ENCODE data around the gene PAFAH1B1. TPM values are rescaled to one million over a fixed set of nuclear protein-coding genes. Genes with fewer than 3 reads are reported as not detected.

PAFAH1B1 gene
- total RNA-seq, 1 donor from 2014 or later, result 96.6 TPM

DNA sequence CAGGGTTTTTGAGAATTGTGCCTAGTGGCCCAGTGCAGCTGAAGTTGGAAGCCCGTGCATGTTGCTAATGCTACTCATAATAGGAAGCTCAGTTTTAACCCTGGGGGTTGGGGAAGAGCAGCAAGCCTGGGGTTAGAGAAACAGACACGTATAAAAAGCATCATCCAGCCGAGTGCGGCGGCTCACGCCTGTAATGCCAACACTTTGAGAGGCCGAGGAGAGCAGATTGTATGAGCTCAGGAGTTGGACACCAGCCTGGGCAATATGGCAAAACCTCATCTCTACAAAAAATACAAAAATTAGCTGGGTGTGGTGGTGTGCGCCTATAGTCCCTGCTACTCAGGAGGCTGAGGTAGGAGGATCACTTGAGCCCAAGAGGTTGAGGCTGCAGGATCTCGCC lies 120.4 kb downstream of the PAFAH1B1 start:
- Histone ChIP-seq H3K27me3 (ENCODE audit: control insufficient read depth in 3 of 3, insufficient read depth in 3 of 3, low read length in 3 of 3) (no peaks in the 10 kb centered on the region), H3K36me3 (ENCODE audit: control insufficient read depth in 3 of 3, insufficient read depth in 3 of 3, low read length in 3 of 3) (peaks cover 0 to 5% (median 2%) of the 10 kb centered on the region in 3 donors), H3K4me3 (ENCODE audit: low read length in 3 of 3) (peak overlapping the region in 2 of 3 donors; percentile 18 to 28), H3K4me1 (ENCODE audit: control insufficient read depth in 3 of 3, insufficient read depth in 3 of 3, low read length in 3 of 3) (peaks cover 29 to 33% (median 29%) of the 10 kb centered on the region in 3 donors), H3K27ac (ENCODE audit: low read depth, low read length) (no peak overlapping the region), H3K9me3 (ENCODE audit: control insufficient read depth in 3 of 3, low read length in 3 of 3) (no peaks in the 10 kb centered on the region), H3K9ac (ENCODE audit: low read depth in 1 of 3, low read length in 3 of 3) (no peak overlapping the region)

DNA sequence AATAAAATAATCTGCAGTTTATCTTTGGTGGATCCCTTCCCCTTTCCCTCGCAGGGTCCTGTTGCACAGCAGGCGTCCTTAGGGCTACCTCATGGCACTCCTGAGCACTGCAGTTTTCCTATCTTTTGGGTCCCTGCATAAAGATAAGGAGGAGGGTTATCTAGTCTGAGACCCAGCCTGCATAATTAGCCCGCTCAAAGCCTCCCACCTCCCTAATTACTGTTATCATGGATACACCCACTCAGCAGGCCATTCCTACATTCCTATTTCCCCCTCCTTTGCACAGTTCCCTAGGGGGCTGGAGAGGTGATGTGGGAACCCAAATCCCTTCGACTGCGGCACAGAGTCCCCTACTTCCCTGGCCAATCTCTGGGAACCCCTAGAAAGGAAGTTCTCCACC lies 123.2 kb downstream of the PAFAH1B1 start:
- H3K4me3 ChIP-seq (ENCODE audit: low read length in 3 of 3), result no peak overlapping the region
- H3K4me1 ChIP-seq (ENCODE audit: control insufficient read depth in 3 of 3, insufficient read depth in 3 of 3, low read length in 3 of 3), result peaks cover 8 to 11% (median 9%) of the 10 kb centered on the region in 3 donors
- H3K27me3 ChIP-seq (ENCODE audit: control insufficient read depth in 3 of 3, insufficient read depth in 3 of 3, low read length in 3 of 3), result no peaks in the 10 kb centered on the region
- H3K9me3 ChIP-seq (ENCODE audit: control insufficient read depth in 3 of 3, low read length in 3 of 3), result no peaks in the 10 kb centered on the region
- H3K9ac ChIP-seq (ENCODE audit: low read depth in 1 of 3, low read length in 3 of 3), result no peak overlapping the region
- H3K27ac ChIP-seq (ENCODE audit: low read depth, low read length), result no peak overlapping the region
- H3K36me3 ChIP-seq (ENCODE audit: control insufficient read depth in 3 of 3, insufficient read depth in 3 of 3, low read length in 3 of 3), result peaks cover 3 to 6% (median 5%) of the 10 kb centered on the region in 3 donors

DNA sequence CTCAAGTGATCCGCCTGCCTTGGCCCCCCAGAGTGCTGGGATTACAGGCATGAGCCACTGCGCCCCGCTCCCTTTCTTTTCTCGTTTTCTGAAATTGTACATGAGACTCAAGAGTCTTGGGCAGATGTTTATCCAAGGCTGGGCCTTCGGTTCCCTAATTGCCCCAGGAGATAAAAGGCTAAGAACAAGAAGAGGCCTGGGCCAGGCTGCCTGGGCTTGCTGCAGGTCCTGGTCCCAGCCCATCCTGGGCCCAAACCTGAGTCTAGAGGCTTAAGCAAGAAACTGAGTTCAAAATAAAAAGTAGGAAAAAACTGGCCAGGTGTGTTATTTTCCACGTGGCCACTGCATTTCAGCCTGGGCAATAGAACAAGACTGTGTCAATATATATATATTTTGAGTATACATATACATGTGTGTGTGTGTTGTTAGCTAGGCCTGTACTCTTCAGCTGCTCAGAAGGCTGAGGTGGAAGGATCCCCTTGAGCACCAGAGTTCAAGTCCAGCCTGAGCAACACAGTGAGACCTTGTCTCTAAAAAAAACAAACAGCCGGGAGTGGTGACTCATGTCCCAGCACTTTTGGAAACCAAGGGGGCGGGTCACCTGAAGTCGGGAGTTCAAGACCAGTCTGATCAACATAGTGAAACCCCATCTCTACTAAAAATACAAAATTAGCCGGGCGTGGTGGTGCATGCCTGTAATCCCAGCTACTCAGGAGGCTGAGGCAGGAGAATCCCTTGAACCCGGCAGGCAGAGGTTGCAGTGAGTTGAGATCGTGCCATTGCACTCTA lies 124.9 kb downstream of the PAFAH1B1 start:
- Histone ChIP-seq H3K9ac (ENCODE audit: low read depth in 1 of 3, low read length in 3 of 3) (no peak overlapping the region), H3K27me3 (ENCODE audit: control insufficient read depth in 3 of 3, insufficient read depth in 3 of 3, low read length in 3 of 3) (peaks cover 0 to 6% (median 6%) of the 10 kb centered on the region in 3 donors), H3K4me3 (ENCODE audit: low read length in 3 of 3) (no peak overlapping the region), H3K4me1 (ENCODE audit: control insufficient read depth in 3 of 3, insufficient read depth in 3 of 3, low read length in 3 of 3) (peaks cover 0 to under 1% (median 0%) of the 10 kb centered on the region in 3 donors), H3K36me3 (ENCODE audit: control insufficient read depth in 3 of 3, insufficient read depth in 3 of 3, low read length in 3 of 3) (peaks cover 3 to 6% (median 5%) of the 10 kb centered on the region in 3 donors), H3K9me3 (ENCODE audit: control insufficient read depth in 3 of 3, low read length in 3 of 3) (no peaks in the 10 kb centered on the region), H3K27ac (ENCODE audit: low read depth, low read length) (no peak overlapping the region)

DNA sequence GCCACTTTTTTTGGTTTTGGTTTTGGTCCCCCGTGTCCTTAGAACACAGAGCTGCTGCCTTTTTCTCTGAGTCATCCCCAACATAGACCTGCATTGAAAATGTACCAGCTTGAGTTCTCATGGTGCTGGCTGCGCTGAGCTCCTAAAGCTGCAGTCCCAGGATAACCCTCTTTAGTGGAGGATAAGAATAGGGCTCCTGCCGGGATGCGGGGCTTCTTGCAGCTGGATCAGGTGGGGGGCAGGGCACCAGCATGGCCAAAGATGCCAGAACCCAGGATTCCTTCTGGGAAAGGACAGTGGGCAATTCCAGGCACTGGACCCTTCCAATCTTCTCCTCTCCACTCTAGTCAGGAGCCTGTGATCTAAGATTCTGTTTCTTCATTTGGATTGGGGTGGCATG lies 126.4 kb downstream of the PAFAH1B1 start:
- H3K9me3 ChIP-seq (ENCODE audit: control insufficient read depth in 3 of 3, low read length in 3 of 3), result no peaks in the 10 kb centered on the region
- peaks cover 0 to 9% (median 6%) of the 10 kb centered on the region in 3 donors for H3K27me3 ChIP-seq (ENCODE audit: control insufficient read depth in 3 of 3, insufficient read depth in 3 of 3, low read length in 3 of 3)
- H3K36me3 ChIP-seq (ENCODE audit: control insufficient read depth in 3 of 3, insufficient read depth in 3 of 3, low read length in 3 of 3), result peaks cover 3 to 6% (median 5%) of the 10 kb centered on the region in 3 donors
- no peak overlapping the region for H3K4me3 ChIP-seq (ENCODE audit: low read length in 3 of 3)
- H3K9ac ChIP-seq (ENCODE audit: low read depth in 1 of 3, low read length in 3 of 3), result no peak overlapping the region
- H3K27ac ChIP-seq (ENCODE audit: low read depth, low read length), result no peak overlapping the region
- peaks cover 1 to 4% (median 2%) of the 10 kb centered on the region in 3 donors for H3K4me1 ChIP-seq (ENCODE audit: control insufficient read depth in 3 of 3, insufficient read depth in 3 of 3, low read length in 3 of 3)

DNA sequence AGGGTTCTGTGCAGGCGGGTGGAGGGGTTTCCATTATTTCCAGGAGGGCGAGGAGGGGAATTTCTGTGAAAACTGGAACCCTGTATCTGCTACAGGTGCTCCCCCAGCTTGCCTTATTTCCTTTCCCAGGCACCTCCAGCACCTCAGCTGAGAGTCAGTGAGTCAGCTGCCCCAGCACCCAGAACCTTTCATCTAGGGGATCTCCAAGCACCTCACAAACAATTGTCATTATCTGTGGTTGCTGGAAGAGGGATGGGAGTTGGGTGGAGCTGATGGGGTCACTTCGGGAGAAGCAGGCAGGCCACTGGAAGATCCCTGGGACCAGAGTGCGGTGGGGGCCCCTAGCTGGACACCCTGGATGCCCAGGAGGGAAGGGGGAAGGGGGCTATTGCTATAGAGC lies 128.1 kb downstream of the PAFAH1B1 start:
- peaks cover 0 to 5% (median 4%) of the 10 kb centered on the region in 3 donors for H3K36me3 ChIP-seq (ENCODE audit: control insufficient read depth in 3 of 3, insufficient read depth in 3 of 3, low read length in 3 of 3)
- H3K4me3 ChIP-seq (ENCODE audit: low read length in 3 of 3), result no peak overlapping the region
- H3K9ac ChIP-seq (ENCODE audit: low read depth in 1 of 3, low read length in 3 of 3), result no peak overlapping the region
- peaks cover 2 to 7% (median 4%) of the 10 kb centered on the region in 3 donors for H3K4me1 ChIP-seq (ENCODE audit: control insufficient read depth in 3 of 3, insufficient read depth in 3 of 3, low read length in 3 of 3)
- H3K27me3 ChIP-seq (ENCODE audit: control insufficient read depth in 3 of 3, insufficient read depth in 3 of 3, low read length in 3 of 3), result peaks cover 0 to 15% (median 11%) of the 10 kb centered on the region in 3 donors
- H3K9me3 ChIP-seq (ENCODE audit: control insufficient read depth in 3 of 3, low read length in 3 of 3), result no peaks in the 10 kb centered on the region
- H3K27ac ChIP-seq (ENCODE audit: low read depth, low read length), result no peak overlapping the region

DNA sequence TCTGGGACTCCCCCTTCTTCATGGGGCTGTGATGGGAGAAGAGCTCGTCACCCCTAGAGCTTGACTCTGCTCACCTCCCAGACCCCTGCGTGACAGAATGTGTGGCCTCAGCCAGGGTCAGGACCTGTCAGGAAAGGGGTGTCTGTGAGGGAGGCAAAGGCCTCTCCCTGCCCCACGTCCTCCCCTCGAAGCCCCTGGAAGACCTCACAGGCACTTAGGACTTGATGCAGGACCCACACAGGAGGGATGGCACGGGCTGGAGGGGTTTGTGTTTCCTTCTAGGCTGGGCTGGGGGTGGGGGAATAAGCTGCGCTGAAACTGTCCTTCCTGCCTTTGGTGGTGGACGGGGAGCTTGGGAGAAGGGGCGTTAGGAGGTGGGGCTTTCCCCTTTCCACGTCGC lies 129.2 kb downstream of the PAFAH1B1 start:
- H3K27me3 ChIP-seq (ENCODE audit: control insufficient read depth in 3 of 3, insufficient read depth in 3 of 3, low read length in 3 of 3), result peaks cover 4 to 23% (median 18%) of the 10 kb centered on the region in 3 donors

DNA sequence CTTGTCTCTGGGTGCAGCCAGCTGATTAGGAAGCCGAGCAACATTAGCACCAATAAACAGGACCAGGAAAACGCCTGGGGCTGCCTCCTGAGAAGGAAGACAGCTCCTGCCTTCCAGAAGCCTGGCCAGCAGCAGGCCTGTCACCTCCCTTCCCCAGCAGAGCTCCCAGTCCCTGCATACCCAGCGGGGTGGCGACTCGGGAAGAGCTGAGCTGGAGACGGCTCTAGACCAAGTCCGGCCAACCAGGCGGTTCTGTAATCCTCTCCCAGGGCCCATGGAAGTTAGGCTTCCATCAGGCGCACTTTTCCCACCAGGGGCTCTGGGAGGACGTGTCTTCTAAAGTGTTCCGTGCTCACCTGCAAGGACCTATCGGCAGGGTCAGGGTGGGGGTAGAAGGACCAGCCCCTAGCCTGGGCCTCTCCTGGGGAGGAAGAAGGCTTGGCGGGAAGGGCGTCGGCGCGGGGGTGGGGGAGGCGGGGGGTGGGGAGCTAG lies 130.1 kb downstream of the PAFAH1B1 start:
- Histone ChIP-seq H3K4me1 (ENCODE audit: control insufficient read depth in 3 of 3, insufficient read depth in 3 of 3, low read length in 3 of 3) (peaks cover 2 to 7% (median 4%) of the 10 kb centered on the region in 3 donors), H3K9ac (ENCODE audit: low read depth in 1 of 3, low read length in 3 of 3) (peak overlapping the region in 1 of 3 donors; percentile 33), H3K4me3 (ENCODE audit: low read length in 3 of 3) (no peak overlapping the region), H3K9me3 (ENCODE audit: control insufficient read depth in 3 of 3, low read length in 3 of 3) (no peaks in the 10 kb centered on the region), H3K36me3 (ENCODE audit: control insufficient read depth in 3 of 3, insufficient read depth in 3 of 3, low read length in 3 of 3) (peaks cover 0 to 5% (median 4%) of the 10 kb centered on the region in 3 donors), H3K27ac (ENCODE audit: low read depth, low read length) (no peak overlapping the region), H3K27me3 (ENCODE audit: control insufficient read depth in 3 of 3, insufficient read depth in 3 of 3, low read length in 3 of 3) (peaks cover 6 to 30% (median 21%) of the 10 kb centered on the region in 3 donors)

More for the DNA sequence above, 129.2 kb downstream of the PAFAH1B1 start:
- H3K27ac ChIP-seq (ENCODE audit: low read depth, low read length), result no peak overlapping the region
- H3K36me3 ChIP-seq (ENCODE audit: control insufficient read depth in 3 of 3, insufficient read depth in 3 of 3, low read length in 3 of 3), result peaks cover 0 to 5% (median 4%) of the 10 kb centered on the region in 3 donors
- H3K9ac ChIP-seq (ENCODE audit: low read depth in 1 of 3, low read length in 3 of 3), result no peak overlapping the region
- H3K4me1 ChIP-seq (ENCODE audit: control insufficient read depth in 3 of 3, insufficient read depth in 3 of 3, low read length in 3 of 3), result peaks cover 2 to 7% (median 4%) of the 10 kb centered on the region in 3 donors
- no peaks in the 10 kb centered on the region for H3K9me3 ChIP-seq (ENCODE audit: control insufficient read depth in 3 of 3, low read length in 3 of 3)
- H3K4me3 ChIP-seq (ENCODE audit: low read length in 3 of 3), result no peak overlapping the region

DNA sequence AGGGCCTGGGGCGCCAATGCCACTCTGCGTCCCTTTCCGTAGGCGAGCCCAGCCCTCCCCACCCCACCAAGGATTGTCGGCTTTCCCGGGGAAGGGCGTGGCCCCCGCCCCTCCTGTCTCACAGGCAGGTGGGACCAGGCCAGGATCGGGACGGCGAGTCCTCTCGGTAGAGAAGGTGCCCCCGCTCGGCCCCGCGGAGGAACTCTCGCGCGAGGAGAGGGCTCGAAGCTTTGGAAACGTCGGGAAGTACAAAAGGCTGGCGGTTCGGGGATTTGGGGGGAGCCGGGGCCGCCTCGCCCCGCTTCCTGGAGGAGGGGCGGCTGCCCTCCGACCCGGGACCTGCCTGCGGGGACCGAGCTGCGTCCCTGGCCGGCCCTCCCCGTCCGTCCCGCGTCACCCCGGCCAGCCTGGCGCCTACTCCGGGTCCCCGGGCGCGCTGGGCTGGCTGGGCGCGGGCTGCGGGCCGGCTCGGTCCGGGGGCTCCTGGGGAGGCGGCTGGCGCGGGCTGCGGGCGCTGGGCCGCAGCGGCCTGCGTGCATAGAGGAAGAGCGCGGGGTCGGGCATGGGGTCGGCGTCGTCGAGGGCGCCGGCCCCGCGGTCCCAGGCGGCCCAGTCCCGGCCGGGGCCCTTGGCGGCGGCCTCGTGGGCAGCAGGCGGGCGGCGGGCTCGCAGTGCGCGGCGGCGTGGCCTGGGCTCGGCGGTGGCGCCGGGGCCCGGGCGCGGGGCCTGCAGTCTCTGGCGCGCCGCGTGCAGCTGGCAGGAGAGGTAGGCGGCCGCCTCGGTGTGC lies 130.7 kb downstream of the PAFAH1B1 start:
- Histone ChIP-seq H3K9me3 (ENCODE audit: control insufficient read depth in 3 of 3, low read length in 3 of 3) (no peaks in the 10 kb centered on the region), H3K27me3 (ENCODE audit: control insufficient read depth in 3 of 3, insufficient read depth in 3 of 3, low read length in 3 of 3) (peaks cover 8 to 33% (median 21%) of the 10 kb centered on the region in 3 donors), H3K27ac (ENCODE audit: low read depth, low read length) (no peak overlapping the region), H3K4me1 (ENCODE audit: control insufficient read depth in 3 of 3, insufficient read depth in 3 of 3, low read length in 3 of 3) (peaks cover 2 to 7% (median 4%) of the 10 kb centered on the region in 3 donors), H3K36me3 (ENCODE audit: control insufficient read depth in 3 of 3, insufficient read depth in 3 of 3, low read length in 3 of 3) (peaks cover 0 to 5% (median 4%) of the 10 kb centered on the region in 3 donors), H3K9ac (ENCODE audit: low read depth in 1 of 3, low read length in 3 of 3) (peak overlapping the region in 1 of 3 donors; percentile 54), H3K4me3 (ENCODE audit: low read length in 3 of 3) (peak overlapping the region in 2 of 3 donors; percentile 36 to 54)

DNA sequence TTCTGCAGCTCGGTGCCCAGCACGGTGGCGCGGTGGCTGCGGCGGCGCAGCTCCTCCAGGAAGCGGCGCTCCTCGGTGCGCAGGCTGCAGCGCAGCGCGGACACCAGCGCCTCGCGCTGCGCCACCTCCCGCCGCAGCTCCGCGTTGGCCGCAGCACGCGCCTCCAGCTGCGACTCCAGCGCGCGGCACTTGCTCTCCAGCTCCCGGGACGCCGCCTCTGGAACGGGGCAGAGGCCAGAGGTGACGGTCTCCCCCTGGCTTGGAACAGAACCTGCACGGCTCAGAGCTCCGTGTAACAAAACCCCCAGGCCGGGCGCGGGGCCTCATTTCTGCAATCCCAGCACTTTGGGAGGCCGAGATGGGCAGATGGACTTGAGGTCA lies 131.3 kb downstream of the PAFAH1B1 start:
- Histone ChIP-seq H3K4me3 (ENCODE audit: low read length in 3 of 3) (peak overlapping the region in 2 of 3 donors; percentile 36 to 54), H3K4me1 (ENCODE audit: control insufficient read depth in 3 of 3, insufficient read depth in 3 of 3, low read length in 3 of 3) (peaks cover 2 to 7% (median 4%) of the 10 kb centered on the region in 3 donors), H3K9ac (ENCODE audit: low read depth in 1 of 3, low read length in 3 of 3) (no peak overlapping the region), H3K9me3 (ENCODE audit: control insufficient read depth in 3 of 3, low read length in 3 of 3) (no peaks in the 10 kb centered on the region), H3K27me3 (ENCODE audit: control insufficient read depth in 3 of 3, insufficient read depth in 3 of 3, low read length in 3 of 3) (peaks cover 8 to 34% (median 22%) of the 10 kb centered on the region in 3 donors), H3K36me3 (ENCODE audit: control insufficient read depth in 3 of 3, insufficient read depth in 3 of 3, low read length in 3 of 3) (peaks cover 0 to under 1% (median 0%) of the 10 kb centered on the region in 3 donors), H3K27ac (ENCODE audit: low read depth, low read length) (no peak overlapping the region)
